Right hindlimb (tissue), 1 donor: ENCODE results near the gene ABHD13.
"Not testable (repeated sequence)": the region's sequence is repeated elsewhere in the genome, so short reads cannot be mapped to it uniquely, and the experiment has no call there.

Source experiments
- DNase-seq: peaks from one replicate; pipeline ENCODE4 v3.0.0-alpha.2; 2018

The ABHD13 gene

DNA sequence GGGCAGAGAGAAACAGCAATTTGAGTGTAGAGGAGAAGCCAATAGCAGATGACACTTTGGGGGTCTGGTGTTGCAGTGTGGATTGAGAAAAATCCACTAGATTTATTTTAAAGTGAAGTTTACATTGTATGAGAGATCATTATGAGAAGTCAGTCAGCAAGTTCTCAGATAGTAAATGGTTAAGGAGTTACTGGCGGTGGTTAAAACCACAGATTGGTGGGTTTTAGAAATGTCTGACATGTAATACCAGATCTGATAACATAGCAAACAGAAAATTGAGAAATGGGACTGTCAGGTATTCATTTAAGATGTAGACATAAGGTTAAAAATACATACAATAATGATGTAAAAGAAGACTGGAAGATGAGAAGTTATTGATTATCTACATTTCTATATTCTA is 7.2 kb downstream of the ABHD13 start:
- no peak for DNase-seq

DNA sequence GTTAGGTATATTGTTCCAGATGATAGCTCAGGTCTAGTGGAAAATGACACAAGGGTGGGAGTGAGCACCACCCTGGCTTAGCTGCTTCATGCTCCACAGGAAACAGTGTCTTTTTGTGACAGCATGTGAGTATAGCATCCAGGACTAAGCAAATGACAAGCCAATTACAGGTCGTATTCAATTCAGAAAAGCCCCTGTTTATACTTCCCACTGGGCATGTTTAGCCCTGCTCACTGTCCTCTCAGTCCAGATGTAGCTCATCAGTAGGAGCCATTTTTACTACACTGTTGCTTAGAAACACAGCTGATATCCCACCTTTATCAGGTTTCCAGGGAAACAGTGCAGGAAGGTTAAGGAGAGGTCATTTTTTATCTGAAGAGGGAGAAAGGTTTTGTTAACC is 8.0 kb downstream of the ABHD13 start:
- DNase-seq: no peak

DNA sequence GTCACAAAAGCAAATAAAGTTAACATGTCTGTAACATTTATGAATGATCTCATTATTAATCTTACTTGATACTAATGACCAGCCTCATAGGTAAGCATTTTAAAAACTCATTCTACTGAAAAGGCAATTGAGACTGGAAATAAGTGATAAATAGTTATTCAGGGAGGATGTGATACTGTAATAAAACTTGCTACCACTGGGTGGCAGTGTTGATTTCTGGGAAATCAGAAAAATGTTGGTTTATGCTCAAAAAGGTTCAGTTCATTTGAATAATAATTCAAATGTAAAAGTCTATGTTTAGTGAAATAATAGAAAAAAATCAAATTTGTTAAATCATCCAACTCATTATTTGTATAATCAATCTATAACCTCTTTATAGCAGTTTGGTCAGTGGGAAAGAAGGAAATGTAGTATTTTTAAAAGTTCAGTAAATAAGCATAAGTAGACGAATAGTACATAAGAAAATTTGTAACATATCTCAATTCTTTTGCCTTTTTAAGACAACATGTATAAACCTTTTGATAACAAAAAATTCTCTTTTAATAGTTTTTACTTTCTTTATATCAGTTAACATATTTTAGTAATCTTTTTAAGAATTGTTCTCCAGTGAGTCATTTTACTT is 9.6 kb downstream of the ABHD13 start:
- no peak for DNase-seq

DNA sequence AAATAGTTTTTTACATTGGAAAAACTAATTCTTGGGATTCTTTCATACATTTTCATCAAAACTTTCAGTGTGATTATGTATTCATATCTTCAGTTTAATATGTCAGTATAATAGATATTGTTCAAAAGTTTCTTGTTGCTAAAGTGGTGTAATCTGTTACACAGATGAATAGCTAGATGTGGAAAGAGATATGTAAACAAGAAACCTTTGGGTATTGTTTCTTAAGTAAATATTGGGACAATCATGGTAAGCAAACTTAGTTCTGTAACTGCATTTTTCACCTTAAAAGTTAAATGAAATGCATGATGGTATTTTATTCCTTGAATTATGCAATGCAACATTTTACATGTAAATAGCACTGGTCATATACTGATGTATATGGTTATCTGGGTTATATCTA is 12.2 kb downstream of the ABHD13 start:
- no peak for DNase-seq

DNA sequence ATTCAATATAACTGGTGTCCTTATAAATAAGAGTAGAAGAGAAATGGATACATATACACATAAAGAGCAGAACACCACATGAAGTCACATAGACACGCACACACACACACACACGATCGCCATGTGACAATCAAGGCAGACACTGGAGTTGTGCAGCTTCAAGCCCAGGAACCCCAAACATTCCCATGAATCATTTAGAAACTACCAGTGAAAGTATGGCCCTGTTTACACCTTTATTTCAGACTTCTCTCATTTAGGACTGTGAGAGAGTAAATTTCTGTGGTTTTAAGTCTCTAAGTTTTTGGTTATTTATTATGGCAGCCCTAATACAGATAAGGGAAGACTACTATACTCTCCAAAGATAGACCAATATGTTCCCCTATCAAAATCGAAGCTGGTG is 31.0 kb downstream of the ABHD13 start:
- DNase-seq: no peak

DNA sequence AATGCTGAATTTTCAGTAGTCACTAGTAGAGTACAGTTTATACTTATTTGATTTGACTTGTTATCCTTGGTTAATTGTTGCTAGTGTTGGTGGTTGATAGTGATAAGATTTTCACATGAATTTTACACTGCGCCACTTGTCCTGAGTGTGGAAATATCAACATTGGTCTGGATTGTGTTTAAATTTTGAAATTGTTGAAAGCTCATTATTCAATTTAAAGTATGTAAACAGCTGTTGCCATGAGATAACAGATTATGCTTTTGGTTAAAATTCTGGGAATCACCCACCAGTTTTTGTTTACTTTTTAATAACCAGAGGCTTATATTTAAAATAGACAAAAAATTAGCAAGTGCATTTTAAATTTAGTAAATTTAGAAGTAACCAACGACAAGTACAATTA is 39.1 kb downstream of the ABHD13 start:
- DNase-seq: no peak

DNA sequence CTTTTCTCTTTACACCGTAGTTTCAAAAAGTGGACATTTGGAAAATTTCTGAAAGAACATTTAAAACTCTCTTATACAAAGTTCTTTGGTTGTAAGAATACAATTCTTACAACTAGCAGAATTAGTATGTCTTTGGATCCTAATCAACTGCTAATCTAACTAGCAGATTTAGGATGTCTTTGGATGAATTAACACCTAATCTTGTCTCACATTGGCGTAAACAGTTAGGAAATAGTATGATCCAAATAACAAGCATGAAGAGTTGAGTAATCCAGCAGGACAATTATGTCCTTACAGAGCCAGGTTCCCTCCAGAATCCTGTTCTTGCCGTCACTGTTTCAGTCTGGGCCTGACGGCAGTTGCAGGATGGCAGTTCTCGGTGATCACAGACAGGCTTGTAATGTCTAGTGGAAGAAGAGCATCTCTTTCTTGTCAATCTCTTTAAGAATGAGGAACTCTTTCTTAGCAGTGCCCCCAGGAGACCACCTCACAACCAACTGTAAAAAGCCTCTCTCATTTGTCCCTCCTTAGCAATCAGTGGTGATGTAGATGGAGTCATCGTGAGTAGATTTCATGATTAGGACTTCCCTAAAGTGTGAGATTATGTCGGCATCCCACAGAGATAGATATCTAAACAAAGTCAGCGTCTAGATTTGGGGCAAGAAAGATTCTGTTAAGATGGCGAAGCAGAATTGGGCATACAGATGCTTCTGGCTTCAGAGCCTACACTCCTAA is 45.6 kb downstream of the ABHD13 start:
- DNase-seq: no peak

DNA sequence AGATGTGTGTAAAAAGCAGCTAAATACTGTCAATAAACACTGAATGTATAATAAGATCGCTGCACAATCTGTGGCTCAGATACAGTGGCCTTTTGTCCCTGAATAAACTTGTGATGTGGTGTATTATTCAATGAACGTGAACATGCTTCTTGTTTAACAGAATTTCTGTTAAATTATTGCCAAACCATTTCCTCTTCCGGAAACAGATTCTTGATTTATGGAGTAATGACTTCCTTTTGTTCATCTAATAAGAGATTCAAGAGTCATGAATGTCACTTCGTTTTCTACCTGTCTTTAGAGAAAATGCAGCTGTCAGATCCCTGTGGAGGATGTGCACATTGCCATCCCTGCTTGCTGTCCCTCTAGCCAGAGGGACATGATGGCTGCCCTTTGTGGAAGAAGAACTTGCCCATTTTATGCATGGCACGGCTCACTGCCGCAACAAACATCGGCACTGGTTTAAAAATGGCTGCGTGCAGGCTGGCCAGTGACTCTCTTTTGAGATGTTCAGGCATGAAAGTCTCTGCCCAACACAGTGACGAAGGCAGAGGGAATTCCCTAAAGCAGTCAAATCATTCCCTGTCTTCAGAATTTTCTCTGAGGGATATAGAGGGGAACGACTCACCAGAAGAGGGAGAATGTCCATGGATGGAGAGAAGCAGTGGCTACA is 48.3 kb downstream of the ABHD13 start:
- no peak for DNase-seq

DNA sequence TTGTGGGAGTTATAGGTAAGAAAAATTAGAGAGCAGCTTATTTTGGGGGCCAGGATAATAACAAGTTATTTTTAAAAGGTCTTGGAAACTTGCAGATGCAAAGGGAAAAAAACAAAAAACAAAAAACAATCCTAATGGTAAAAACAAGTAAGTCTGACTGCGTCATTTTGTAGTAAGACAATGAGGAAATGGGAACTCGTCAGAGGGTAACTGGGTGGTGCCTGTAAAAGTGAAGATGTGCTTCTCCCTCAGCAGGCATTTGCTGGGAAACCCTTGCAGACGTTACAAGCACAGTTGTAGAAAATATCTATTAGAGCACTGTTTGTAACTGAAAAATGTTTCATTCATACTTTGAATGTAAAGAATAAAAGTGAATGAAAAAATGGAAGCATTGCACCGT is 49.2 kb downstream of the ABHD13 start:
- DNase-seq: no peak

DNA sequence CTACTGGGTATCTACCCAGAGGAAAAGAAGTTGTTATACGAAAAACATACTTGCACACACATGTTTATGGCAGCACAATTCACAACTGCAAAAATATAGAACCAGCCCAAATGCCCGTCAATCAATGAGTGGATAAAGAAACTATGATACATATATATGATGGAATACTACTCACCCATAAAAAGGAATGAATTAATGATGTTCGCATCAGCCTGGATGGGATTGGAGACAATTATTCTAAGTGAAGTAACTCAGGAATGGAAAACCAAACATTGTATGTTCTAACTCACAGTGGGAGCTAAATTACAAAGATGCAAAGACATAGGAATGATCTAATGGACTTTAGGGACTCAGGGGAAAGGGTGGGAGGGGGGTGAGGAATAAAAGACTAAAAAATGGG is 49.7 kb downstream of the ABHD13 start:
- DNase-seq: not testable (repeated sequence)

DNA sequence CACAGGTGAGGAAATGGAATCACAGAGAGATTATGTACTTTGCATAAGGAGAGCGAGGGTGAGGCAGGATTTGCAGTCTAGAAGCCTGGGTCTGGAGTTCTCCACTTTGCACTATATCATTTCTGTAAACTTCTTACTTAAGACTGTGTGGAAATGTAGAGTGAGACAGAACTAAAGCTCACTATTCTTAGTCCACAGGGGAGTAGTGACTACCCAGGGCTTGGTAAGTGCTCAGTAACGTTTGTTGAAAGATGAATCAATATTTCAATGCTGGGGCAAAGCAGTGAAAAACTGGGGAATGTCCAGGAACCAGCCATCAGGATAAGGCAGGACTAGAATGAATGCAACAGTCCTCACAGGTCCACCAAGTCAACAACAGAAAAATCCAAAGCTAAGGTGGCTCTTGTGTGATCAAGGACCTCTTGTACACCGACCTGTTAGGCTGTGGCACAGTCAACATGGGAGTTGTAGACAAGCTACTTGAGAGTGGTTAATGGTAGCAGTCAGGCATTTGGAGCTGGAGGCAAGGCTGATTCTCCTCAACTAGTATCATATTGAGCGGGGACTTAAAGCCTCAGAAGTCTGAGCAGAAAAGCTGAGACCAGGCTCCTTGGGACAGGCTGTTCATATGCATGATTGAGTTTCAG is 50.4 kb downstream of the ABHD13 start:
- DNase-seq: no peak

DNA sequence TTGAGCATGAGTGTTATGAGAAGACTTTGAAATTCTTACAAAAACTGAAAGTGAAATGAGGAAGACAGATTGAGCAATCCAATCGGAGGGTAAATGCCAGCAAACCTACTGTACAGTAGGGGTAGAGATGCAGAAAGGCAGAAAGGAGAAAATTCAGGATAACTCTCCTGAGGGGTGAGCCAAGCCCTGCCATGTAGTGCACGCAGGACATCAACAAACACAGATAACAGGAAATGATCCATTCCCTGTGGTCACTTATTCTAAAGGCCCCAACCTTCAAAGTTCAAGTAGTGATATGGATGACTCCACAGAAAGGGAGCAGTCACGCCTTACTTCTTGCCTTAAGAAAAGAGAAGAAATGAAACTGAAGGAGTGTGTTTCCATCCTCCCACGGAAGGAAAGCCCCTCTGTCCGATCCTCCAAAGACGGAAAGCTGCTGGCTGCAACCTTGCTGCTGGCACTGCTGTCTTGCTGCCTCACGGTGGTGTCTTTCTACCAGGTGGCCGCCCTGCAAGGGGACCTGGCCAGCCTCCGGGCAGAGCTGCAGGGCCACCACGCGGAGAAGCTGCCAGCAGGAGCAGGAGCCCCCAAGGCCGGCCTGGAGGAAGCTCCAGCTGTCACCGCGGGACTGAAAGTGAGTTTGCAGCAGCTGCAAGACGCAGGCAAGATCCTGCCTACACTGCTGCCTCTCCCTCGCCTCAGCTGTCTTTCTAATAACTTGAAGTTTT is 51.6 kb downstream of the ABHD13 start, which contains the start of gene TNFSF13B:
TNFSF13B (plus strand) TSS at position 118 of the 728 bp plus-strand sequence; CDS start at position 296, 178 bp downstream.
- peak; percentile 47 for DNase-seq

DNA sequence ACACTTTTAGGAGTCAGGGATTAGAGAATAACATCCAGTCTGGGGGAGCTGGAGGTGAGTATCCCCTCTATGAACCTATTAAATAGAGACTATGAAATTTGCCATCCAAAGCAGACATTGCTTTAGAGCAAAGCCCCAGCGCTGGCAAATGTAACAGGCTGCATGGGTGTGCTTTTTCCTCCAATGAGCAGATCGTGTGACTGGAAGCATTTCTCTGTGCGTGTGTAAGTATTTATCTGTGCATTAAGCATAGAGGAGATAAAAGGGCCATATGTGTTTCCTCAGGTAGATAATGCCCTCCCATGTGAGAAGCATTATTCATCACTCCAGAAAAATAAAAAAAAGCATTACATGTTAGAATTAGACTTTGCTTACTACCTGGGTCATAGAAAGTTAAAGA is 52.2 kb downstream of the ABHD13 start:
- no peak for DNase-seq

DNA sequence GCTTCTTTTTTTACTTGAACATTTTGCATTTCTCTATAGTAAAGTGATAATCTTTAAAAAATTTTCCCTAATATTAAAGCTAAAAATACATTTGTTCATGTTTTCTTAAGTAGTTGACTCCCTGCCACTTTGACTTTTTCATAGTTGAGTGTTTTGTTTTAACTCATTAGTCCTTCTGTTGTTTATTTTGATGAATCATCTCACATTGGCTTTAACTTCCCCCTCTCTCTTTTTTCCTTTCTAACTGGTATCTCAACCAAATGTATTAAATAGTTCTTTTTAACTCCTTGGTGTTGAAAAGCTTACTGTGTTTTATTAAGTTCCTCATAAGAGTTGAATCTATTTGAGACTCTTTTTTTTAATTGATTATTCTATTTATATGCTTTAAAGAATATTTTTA is 54.1 kb downstream of the ABHD13 start:
- DNase-seq: no peak

DNA sequence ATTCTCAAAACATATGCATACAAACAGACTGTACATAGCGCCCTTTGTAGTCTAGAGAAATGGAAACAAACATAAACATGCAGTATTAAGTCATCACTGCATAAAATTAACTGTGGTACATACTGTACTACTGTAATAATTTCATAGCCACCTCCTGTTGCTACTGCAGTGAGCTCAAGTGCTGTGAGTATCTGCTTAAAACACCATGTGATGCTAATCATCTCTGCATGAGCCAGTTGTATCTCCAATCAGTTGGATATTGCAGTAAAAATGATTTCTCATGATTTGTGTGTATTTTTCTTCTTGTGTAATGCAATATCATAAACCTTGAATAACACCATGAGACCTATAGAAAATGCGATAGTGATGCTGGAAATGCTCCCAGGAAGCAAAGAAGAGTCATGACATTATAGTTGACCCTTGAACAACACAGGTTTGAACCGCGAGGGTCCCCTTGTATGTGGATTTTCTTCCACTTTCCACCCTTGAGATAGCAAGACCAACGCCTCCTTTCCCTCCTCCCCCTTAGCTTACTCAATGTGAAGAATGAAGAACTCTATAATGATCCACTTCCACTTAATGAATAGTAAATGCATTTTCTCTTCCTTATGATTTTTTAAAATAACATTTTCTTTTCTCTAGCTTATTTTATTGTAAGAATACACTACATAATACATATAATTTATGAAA is 55.4 kb downstream of the ABHD13 start:
- no peak for DNase-seq

DNA sequence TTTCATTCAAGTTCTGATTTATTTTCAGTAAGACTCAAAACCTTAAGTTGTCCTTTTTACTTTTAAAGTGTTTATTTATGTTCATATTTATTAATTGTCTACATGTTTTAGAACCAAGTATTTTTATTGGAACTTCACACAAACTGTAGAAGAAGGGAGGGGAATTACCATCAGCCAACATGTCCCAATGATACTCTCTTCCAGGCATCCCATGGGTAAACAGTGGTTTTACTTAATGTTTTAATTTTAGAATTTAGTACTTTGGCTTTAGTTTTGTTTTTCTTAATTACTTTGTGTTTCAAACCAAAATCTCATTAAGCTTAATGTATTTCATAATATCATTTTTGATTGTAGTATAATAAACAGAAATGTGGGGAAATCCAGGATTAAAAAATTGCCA is 56.5 kb downstream of the ABHD13 start:
- DNase-seq: no peak

DNA sequence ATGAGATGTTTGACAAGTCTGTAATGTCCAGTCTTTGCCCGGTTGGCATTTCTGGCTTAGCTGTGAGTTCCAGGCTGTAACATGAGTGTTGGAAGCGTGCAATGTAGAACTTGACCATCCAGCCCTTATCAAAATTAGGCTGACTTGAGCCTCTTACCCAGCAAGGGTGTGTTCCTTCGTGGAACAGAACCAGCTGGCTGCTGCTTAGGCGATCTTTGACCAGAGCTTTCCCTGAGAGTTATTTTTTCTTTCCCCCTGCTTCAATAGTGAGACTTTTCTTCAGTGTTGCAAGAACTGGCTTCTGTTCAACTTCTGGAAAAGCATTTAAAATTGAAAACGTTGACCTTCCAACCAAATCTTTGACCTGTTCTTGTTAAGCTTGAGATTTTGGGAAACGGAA is 57.9 kb downstream of the ABHD13 start:
- DNase-seq: no peak

DNA sequence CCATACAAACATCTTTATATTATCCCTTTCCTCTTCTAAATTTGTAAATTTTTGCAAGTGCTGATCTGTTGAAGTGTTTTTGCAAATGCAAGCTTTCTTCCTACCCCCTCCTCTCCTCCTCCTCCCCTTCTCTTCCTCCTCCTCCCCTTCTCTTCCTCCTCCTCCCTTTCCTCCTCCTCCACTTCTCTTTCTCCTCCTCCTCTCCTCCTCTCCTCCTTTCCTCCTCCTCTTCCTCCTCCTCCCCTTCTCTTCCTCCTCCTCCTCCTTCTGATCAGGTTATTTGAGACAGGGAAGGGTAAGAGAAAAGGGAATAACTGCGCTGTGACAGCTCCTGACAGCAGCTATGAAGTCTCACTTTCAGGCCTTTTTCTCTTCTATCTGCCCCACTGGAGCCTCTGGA is 60.3 kb downstream of the ABHD13 start:
- DNase-seq: no peak

DNA sequence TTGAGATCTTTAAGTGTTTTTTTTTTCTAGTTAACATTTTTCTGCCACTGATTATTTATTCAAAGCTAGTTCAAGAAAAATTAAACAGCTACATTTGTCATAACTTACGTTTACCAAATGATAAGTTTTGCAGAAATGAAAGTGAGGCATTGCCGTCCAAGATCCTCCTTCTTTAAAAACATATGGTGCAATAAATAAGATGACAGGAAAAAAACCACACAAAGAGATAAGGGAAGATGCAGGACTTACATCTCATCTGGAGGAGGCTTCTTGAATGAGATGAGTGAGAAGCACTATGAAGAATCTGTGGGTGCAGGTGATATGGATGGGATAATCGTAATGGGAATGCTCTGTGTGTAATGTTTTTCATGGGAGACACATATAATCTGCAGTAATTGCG is 63.7 kb downstream of the ABHD13 start:
- DNase-seq: no peak

DNA sequence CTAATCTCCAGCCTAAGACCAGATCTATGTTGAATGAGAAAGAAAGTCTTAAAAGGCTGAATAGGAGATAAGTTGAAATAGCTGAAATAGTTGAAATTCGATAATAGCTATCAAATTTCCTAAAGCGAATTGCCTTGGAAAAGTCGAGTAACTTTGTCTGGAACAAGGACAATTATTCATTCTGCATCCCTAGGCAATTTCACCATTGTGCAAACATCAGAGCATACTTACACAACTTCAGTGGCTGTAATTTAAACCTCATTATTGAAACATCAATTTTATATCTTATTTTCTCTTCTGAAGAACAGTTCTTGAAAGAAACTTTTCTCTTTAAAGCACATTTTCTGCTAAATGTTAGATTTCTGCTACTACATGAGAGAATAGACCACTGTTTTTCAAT is 64.9 kb downstream of the ABHD13 start:
- no peak for DNase-seq
